Erythroblast (primary cell): ENCODE results near the gene TTC32.

Experiments
- GATA1 ChIP-seq: IDR thresholded peaks from 2 replicates; pipeline ENCODE4 v1.6.1; 2011; ENCODE audit warnings: low read depth, mild to moderate bottlenecking, control low read depth, low read length, moderate library complexity
- POLR2A ChIP-seq: IDR thresholded peaks from 2 replicates; pipeline ENCODE4 v1.6.1; 2011; ENCODE audit warnings: mild to moderate bottlenecking, low read length

DNA sequence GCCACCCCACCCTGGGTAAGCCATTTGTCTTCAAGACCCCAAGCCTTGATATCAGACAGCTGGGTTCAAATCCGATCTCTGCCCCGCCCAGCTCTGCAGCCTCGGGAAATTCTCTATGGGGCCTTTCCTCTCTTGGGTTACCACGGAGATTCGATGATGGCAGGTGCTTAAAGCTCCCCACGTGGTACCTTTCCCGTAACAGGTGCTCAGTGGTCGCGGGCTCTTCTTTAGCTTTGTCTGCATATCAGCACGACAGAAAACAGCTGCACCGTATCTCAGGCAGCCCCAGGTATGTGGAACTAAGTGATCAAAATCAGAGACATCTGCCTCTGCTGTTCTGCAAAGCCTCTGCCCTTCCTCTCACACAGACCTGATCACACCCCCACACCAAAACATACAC, 37.4 kb downstream of the TTC32 start:
- no peak for TF ChIP-seq POLR2A
- no peak for TF ChIP-seq GATA1
